CD14-positive monocyte (primary cell): ENCODE measurements around the gene MTHFR. TPM values are rescaled to one million over a fixed set of nuclear protein-coding genes. Genes with fewer than 3 reads are reported as not detected.

Experiments
- DNase-seq, 3 donors: peaks; one replicate each; pipeline ENCODE4 v3.0.0-alpha.2; 2011 to 2022
- H2AFZ ChIP-seq: 2 replicates; pipeline ENCODE4 v1.6.0; 2012; ENCODE audit warnings: mild to moderate bottlenecking, low read depth, low read length, inconsistent platforms; ENCODE audit not compliant: insufficient read depth, poor library complexity, severe bottlenecking
- H3K27ac ChIP-seq, 2 donors: 1 replicate in 1 of 2; 2 replicates in 1 of 2; pipeline ENCODE4 v1.5.1; 2012 to 2013; ENCODE audit warnings: low read length in 2 of 2, control low read depth in 1 of 2, inconsistent platforms in 1 of 2, low read depth in 1 of 2, mild to moderate bottlenecking in 1 of 2
- H3K27me3 ChIP-seq, 2 donors: one replicate each; pipeline versions ENCODE4 v1.6.0 to v1.6.1; 2011 to 2013; ENCODE audit warnings: low read length in 2 of 2; ENCODE audit not compliant: control insufficient read depth in 2 of 2, insufficient read depth in 2 of 2
- H3K36me3 ChIP-seq, 2 donors: replicated peaks in 1 of 2; 1 replicate in 1 of 2; 2 replicates in 1 of 2; pipeline versions ENCODE4 v1.5.1 to v1.6.1; 2012 to 2013; ENCODE audit warnings: low read length in 2 of 2, control low read depth in 1 of 2, inconsistent platforms in 1 of 2, mild to moderate bottlenecking in 1 of 2; ENCODE audit not compliant: insufficient read depth in 2 of 2, control insufficient read depth in 1 of 2
- H3K4me1 ChIP-seq, 2 donors: 1 replicate in 1 of 2; 2 replicates in 1 of 2; pipeline versions ENCODE4 v1.5.1 to v1.6.1; 2012 to 2013; ENCODE audit warnings: low read length in 2 of 2, control low read depth in 1 of 2, inconsistent platforms in 1 of 2, mild to moderate bottlenecking in 1 of 2, moderate library complexity in 1 of 2; ENCODE audit not compliant: insufficient read depth in 2 of 2, control insufficient read depth in 1 of 2
- H3K4me2 ChIP-seq: replicated peaks from 2 replicates; pipeline ENCODE3; 2012; ENCODE audit warnings: low read length, moderate library complexity, mild to moderate bottlenecking; ENCODE audit not compliant: poor library complexity, severe bottlenecking; ENCODE audit errors: extremely low read depth
- H3K4me3 ChIP-seq, 3 experiments: fragments of 200-600 bp in 1 of 3; sonication (generic) in 1 of 3; replicated peaks in 1 of 3; 1 replicate in 2 of 3; 2 replicates in 1 of 3; pipeline ENCODE4 v1.5.1; 2011 to 2013; ENCODE audit warnings: low read length in 3 of 3, mild to moderate bottlenecking in 3 of 3, control low read depth in 2 of 3, low read depth in 2 of 3, inconsistent platforms in 1 of 3, moderate library complexity in 1 of 3
- H3K79me2 ChIP-seq: 2 replicates; pipeline ENCODE4 v1.6.0; 2012; ENCODE audit warnings: mild to moderate bottlenecking, control low read depth, inconsistent platforms, low read length, moderate library complexity; ENCODE audit not compliant: insufficient read depth
- H3K9ac ChIP-seq: 2 replicates; pipeline ENCODE4 v1.6.0; 2017; ENCODE audit warnings: low read length, mild to moderate bottlenecking; ENCODE audit not compliant: insufficient read depth, poor library complexity, severe bottlenecking
- H3K9me3 ChIP-seq, 2 donors: replicated peaks in 1 of 2; 1 replicate in 1 of 2; 2 replicates in 1 of 2; pipeline versions ENCODE4 v1.5.1 to v1.6.1; 2012 to 2013; ENCODE audit warnings: low read length in 2 of 2, control low read depth in 1 of 2; ENCODE audit not compliant: control insufficient read depth in 1 of 2, insufficient read depth in 1 of 2
- H4K20me1 ChIP-seq: 2 replicates; pipeline ENCODE4 v1.6.0; 2012; ENCODE audit warnings: mild to moderate bottlenecking, low read length, control low read depth, moderate library complexity; ENCODE audit not compliant: insufficient read depth
- H3K27ac Mint-ChIP-seq, 7 donors: one replicate each; pipeline ENCODE4 v1.8.0; 2020; ENCODE audit warnings: mild to moderate bottlenecking in 7 of 7, mixed read lengths in 7 of 7, moderate library complexity in 6 of 7, inconsistent platforms in 2 of 7
- H3K27me3 Mint-ChIP-seq, 3 donors: one replicate each; pipeline ENCODE4 v1.8.0; 2021 to 2022; ENCODE audit warnings: low read depth in 3 of 3, mild to moderate bottlenecking in 3 of 3, mixed read lengths in 3 of 3, moderate library complexity in 3 of 3, inconsistent platforms in 1 of 3
- H3K36me3 Mint-ChIP-seq, 2 donors: one replicate each; pipeline ENCODE4 v1.8.0; 2020; ENCODE audit warnings: mixed read lengths in 2 of 2, inconsistent platforms in 1 of 2, mild to moderate bottlenecking in 1 of 2
- H3K4me1 Mint-ChIP-seq: one replicate; pipeline ENCODE4 v1.8.0; 2020; ENCODE audit warnings: mild to moderate bottlenecking, mixed read lengths
- H3K4me3 Mint-ChIP-seq, 2 donors: one replicate each; pipeline ENCODE4 v1.8.0; 2020; ENCODE audit warnings: mild to moderate bottlenecking in 2 of 2, mixed read lengths in 2 of 2, moderate library complexity in 1 of 2
- H3K9me3 Mint-ChIP-seq, 7 donors: one replicate each; pipeline ENCODE4 v1.8.0; 2020 to 2022; ENCODE audit warnings: mixed read lengths in 7 of 7, mild to moderate bottlenecking in 6 of 7, moderate library complexity in 6 of 7, inconsistent platforms in 2 of 7
- CTCF ChIP-seq: fragments of 200-600 bp; IDR thresholded peaks from one replicate; pipeline ENCODE4 v1.8.0; 2022; ENCODE audit warnings: antibody characterized with exemption, mild to moderate bottlenecking
- WGBS: methylation state at CpG from one replicate; pipeline ENCODE4 v1.1.5; 2013; ENCODE audit warnings: missing lambda C conversion rate; ENCODE audit not compliant: insufficient coverage; 5-methylcytosine and 5-hydroxymethylcytosine counted together
- intact Hi-C, 2 donors: fragments of 100-400 bp; cut with micrococcal nuclease; formaldehyde crosslinking; loops; one replicate each; pipeline versions ENCODE4 v1.15.0 to v1.15.1; 2023
- polyA minus RNA-seq: library from RNA; depleted of rRNA, polyadenylated mRNA; stranded (reverse); fragments of >200 nt; gene quantifications from 2 replicates; pipeline ENCODE4 v1.2.3, GENCODE V29; 2012
- polyA plus RNA-seq, 3 donors: library from polyadenylated mRNA; depleted of rRNA in 1 of 3; unstranded in 2 of 3; stranded (reverse) in 1 of 3; fragments of 300-500 nt in 2 of 3; fragments of >200 nt in 1 of 3; fragmentation: Illumina TruSeq in 2 of 3; gene quantifications; 1 replicate in 2 of 3; 2 replicates in 1 of 3; pipeline ENCODE4 v1.2.3, GENCODE V29; 2012 to 2021
- total RNA-seq, 12 experiments: library from RNA in 1 of 12; stranded (reverse) in 1 of 12; fragments of 120-200 nt in 1 of 12; gene quantifications; one replicate each; pipeline ENCODE4 v1.2.4 and lab custom pipeline; 2013 to 2026; ENCODE audit warnings: mixed read lengths in 6 of 12, inconsistent platforms in 1 of 12

Gene MTHFR
- total RNA-seq (2013), result 52.7 TPM
- 10 to 100 TPM in 1 of 3 donors, 1 to 10 TPM in 2; 4.5 to 41.9 (median 8.5) TPM for polyA plus RNA-seq
- 95.1 and 95.5 TPM in 2 replicates for polyA minus RNA-seq
- total RNA-seq (lab: John Stamatoyannopoulos, UW), result 24.7 to 297 (median 188) reads per million in 11 experiments

GRCh38 chr1:11805422-11806306, at the start of gene MTHFR, which contains the start of gene CLCN6:
MTHFR (minus strand) TSS chr1:11805964; CDS start chr1:11803116, 2,848 bp downstream.
CLCN6 (plus strand) TSS chr1:11806191; CDS start chr1:11806263, 72 bp downstream.
- H3K4me3 Mint-ChIP-seq, result peak within 1 kb of the TSS; percentile 94 to 99
- H3K27ac Mint-ChIP-seq, result peak within 1 kb of the TSS; percentile 99 to 100 (median 99)
- peaks cover 97% of the 10 kb centered on the region for H3K79me2 ChIP-seq
- intact Hi-C loops, result loop anchor here in 1 of 2 donors (5.0 to 10.0 kb wide), 2 partner anchors 102 to 179 kb away; partner anchors contain the start of gene MFN2
- peaks cover 41 to 51% of the 10 kb centered on the region in 2 donors for H3K36me3 Mint-ChIP-seq
- no peaks in the 10 kb centered on the region for H3K9me3 Mint-ChIP-seq
- H3K4me1 Mint-ChIP-seq, result peaks cover 71% of the 10 kb centered on the region
- peaks cover 54 to 66% of the 10 kb centered on the region in 2 donors for H3K4me1 ChIP-seq
- peaks cover 0 to 2% (median 1%) of the 10 kb centered on the region in 3 donors for H3K27me3 Mint-ChIP-seq
- WGBS, result under 1% methylated on average over 70 of the region's 72 CpGs
- H3K9me3 ChIP-seq, result no peaks in the 10 kb centered on the region
- peak within 1 kb of the TSS; percentile 93 for H3K4me2 ChIP-seq
- peak within 1 kb of the TSS; percentile 96 for H3K9ac ChIP-seq
- H3K4me3 ChIP-seq, result peak within 1 kb of the TSS; percentile 72 to 84 (median 83)
- no peak for TF ChIP-seq CTCF
- no peaks in the 10 kb centered on the region for H3K27me3 ChIP-seq
- peak within 1 kb of the TSS; percentile 79 for H2AFZ ChIP-seq
- H3K27ac ChIP-seq, result peak within 1 kb of the TSS; percentile 87 to 98
- peaks cover 26% of the 10 kb centered on the region for H4K20me1 ChIP-seq
- H3K36me3 ChIP-seq, result peaks cover 24 to 41% of the 10 kb centered on the region in 2 donors
- peak; percentile 99 for DNase-seq

GRCh38 chr1:11855430-11855829, 49.7 kb upstream of the MTHFR start:
- intact Hi-C loops, result no loop called here
- peaks cover 27 to 38% of the 10 kb centered on the region in 2 donors for H3K27me3 ChIP-seq

More at GRCh38 chr1:11855430-11855829, 49.7 kb upstream of the MTHFR start:
- Histone ChIP-seq H3K4me3 (no peak overlapping the region), H3K9ac (no peak overlapping the region), H3K9me3 (peaks cover 0 to 7% of the 10 kb centered on the region in 2 donors), H3K36me3 (no peaks in the 10 kb centered on the region), H3K27ac (no peak overlapping the region), H3K4me1 (peaks cover 12 to 15% of the 10 kb centered on the region in 2 donors), H4K20me1 (no peaks in the 10 kb centered on the region), H3K4me2 (no peak overlapping the region), H3K79me2 (no peaks in the 10 kb centered on the region), H2AFZ (no peak overlapping the region)
- peaks cover 0 to 10% (median 0%) of the 10 kb centered on the region in 7 donors for H3K9me3 Mint-ChIP-seq
- peaks cover 38 to 46% (median 44%) of the 10 kb centered on the region in 3 donors for H3K27me3 Mint-ChIP-seq
- peaks cover 12% of the 10 kb centered on the region for H3K4me1 Mint-ChIP-seq
- WGBS, result no CpG with 5 or more reads among the region's 8 CpGs
- DNase-seq, result no peak
- no peak overlapping the region for H3K4me3 Mint-ChIP-seq
- TF ChIP-seq CTCF, result no peak
- H3K27ac Mint-ChIP-seq, result peak overlapping the region in 1 of 7 donors; percentile 36
- no peaks in the 10 kb centered on the region for H3K36me3 Mint-ChIP-seq
